Endothelial cell of umbilical vein (primary cell): Measurements from ENCODE around the gene ZNF778. TPM values are rescaled to one million over a fixed set of nuclear protein-coding genes. Genes with fewer than 3 reads are reported as not detected.

Experiments used
- BruUV-seq: library from RNA; stranded (reverse); fragments of 400-500 nt; replicated peaks from 2 replicates; lab custom pipeline; 2021; lab: Mats Ljungman, UMichigan
- CTCF ChIA-PET: fragments of 300-600, 350-600 bp; sonication (Branson Sonifier 250); formaldehyde crosslinking; loops from one replicate; lab custom pipeline; 2021; ENCODE audit warnings: antibody characterized with exemption, inconsistent platforms; lab: Charles Lee
- POLR2A ChIA-PET: fragments of 300-600, 350-600 bp; sonication (Branson Sonifier 250); formaldehyde crosslinking; loops from one replicate; lab custom pipeline; 2021; ENCODE audit warnings: antibody characterized with exemption, inconsistent platforms; lab: Charles Lee
- DNase-seq: peaks from one replicate; pipeline ENCODE4 v3.0.0-alpha.2; 2011; ENCODE audit warnings: low read depth, low spot score
- FAIRE-seq: peaks from 2 replicates; lab custom pipeline; 2011; peaks lifted over from hg19 to GRCh38; lab: Jason Lieb, UNC
- H2AFZ ChIP-seq: 2 replicates; pipeline ENCODE4 v1.6.0; 2012; ENCODE audit warnings: low read depth, low read length, control low read depth, inconsistent platforms
- H3K27ac ChIP-seq: 2 replicates; pipeline ENCODE4 v1.5.1; 2011; ENCODE audit warnings: low read depth, mild to moderate bottlenecking, control low read depth, low read length, moderate library complexity; ENCODE audit not compliant: insufficient read depth
- H3K27me3 ChIP-seq, 2 experiments: 2 replicates each; pipeline versions ENCODE4 v1.6.0 to v1.6.1; 2011; ENCODE audit warnings: low read length in 2 of 2, mixed read lengths in 1 of 2; ENCODE audit not compliant: control insufficient read depth in 2 of 2, insufficient read depth in 2 of 2
- H3K36me3 ChIP-seq, 2 experiments: 2 replicates in 1 of 2; 3 replicates in 1 of 2; pipeline ENCODE4 v1.5.1; 2011; ENCODE audit warnings: low read length in 2 of 2, mild to moderate bottlenecking in 1 of 2, moderate library complexity in 1 of 2; ENCODE audit not compliant: control insufficient read depth in 2 of 2, insufficient read depth in 2 of 2; ENCODE audit errors: extremely low read depth in 1 of 2
- H3K4me1 ChIP-seq: 3 replicates; pipeline ENCODE4 v1.5.1; 2011; ENCODE audit warnings: mild to moderate bottlenecking, low read length; ENCODE audit not compliant: control insufficient read depth, insufficient read depth; ENCODE audit errors: extremely low read depth
- H3K4me2 ChIP-seq: 2 replicates; pipeline ENCODE4 v1.6.1; 2011; ENCODE audit warnings: low read length, control low read depth, mixed read lengths; ENCODE audit not compliant: insufficient read depth
- H3K4me3 ChIP-seq, 3 experiments: fragments of 200-600 bp in 1 of 3; sonication (generic), shearing (Covaris generic) in 1 of 3; replicated peaks in 1 of 3; 2 replicates each; pipeline ENCODE4 v1.5.1; 2011 to 2016; ENCODE audit warnings: control low read depth in 3 of 3, low read length in 3 of 3, mild to moderate bottlenecking in 2 of 3, inconsistent platforms in 1 of 3, low read depth in 1 of 3, moderate library complexity in 1 of 3; ENCODE audit not compliant: insufficient read depth in 1 of 3
- H3K79me2 ChIP-seq: 2 replicates; pipeline ENCODE4 v1.6.0; 2012; ENCODE audit warnings: low read length, inconsistent platforms; ENCODE audit not compliant: control insufficient read depth, insufficient read depth
- H3K9ac ChIP-seq: replicated peaks from 2 replicates; pipeline ENCODE3; 2011; ENCODE audit warnings: low read length, control low read depth; ENCODE audit not compliant: insufficient read depth; ENCODE audit errors: extremely low read depth
- H3K9me1 ChIP-seq: replicated peaks from 3 replicates; pipeline ENCODE4 v1.6.0; 2011; ENCODE audit warnings: mild to moderate bottlenecking, low read length; ENCODE audit not compliant: control insufficient read depth, insufficient read depth; ENCODE audit errors: extremely low read depth
- H3K9me3 ChIP-seq: replicated peaks from 2 replicates; pipeline ENCODE4 v1.5.1; 2012; ENCODE audit warnings: low read length, inconsistent platforms; ENCODE audit not compliant: control insufficient read depth, insufficient read depth
- H4K20me1 ChIP-seq: replicated peaks from 2 replicates; pipeline ENCODE3; 2011; ENCODE audit warnings: mild to moderate bottlenecking, low read length; ENCODE audit not compliant: control insufficient read depth, insufficient read depth; ENCODE audit errors: extremely low read depth
- CTCF ChIP-seq, 2 donors: IDR thresholded peaks; 1 replicate in 1 of 2; 2 replicates in 1 of 2; pipeline ENCODE4 v1.5.1; 2011; ENCODE audit warnings: low read length in 2 of 2, mild to moderate bottlenecking in 2 of 2, moderate library complexity in 2 of 2, control low read depth in 1 of 2, inconsistent platforms in 1 of 2, low read depth in 1 of 2; ENCODE audit not compliant: insufficient read depth in 1 of 2; ENCODE audit errors: extremely low read depth in 1 of 2
- EZH2 ChIP-seq: IDR thresholded peaks from 2 replicates; pipeline ENCODE4 v1.6.1; 2012; ENCODE audit warnings: borderline replicate concordance, low read depth, mild to moderate bottlenecking, moderate library complexity, low read length, inconsistent platforms; ENCODE audit not compliant: severe bottlenecking
- FOS ChIP-seq: IDR thresholded peaks from 2 replicates; pipeline ENCODE4 v1.6.1; 2011; ENCODE audit warnings: mild to moderate bottlenecking, low read length, moderate library complexity, borderline replicate concordance; ENCODE audit not compliant: insufficient read depth
- GATA2 ChIP-seq: IDR thresholded peaks from 2 replicates; pipeline ENCODE4 v1.7.0; 2011; ENCODE audit warnings: low read depth, mild to moderate bottlenecking, moderate library complexity, mixed read lengths, low read length; ENCODE audit not compliant: insufficient read length, insufficient read depth
- JUN ChIP-seq: IDR thresholded peaks from 2 replicates; pipeline ENCODE4 v1.6.1; 2011; ENCODE audit warnings: borderline replicate concordance, low read depth; ENCODE audit not compliant: insufficient read length, insufficient read depth
- MAX ChIP-seq: IDR thresholded peaks from 2 replicates; pipeline ENCODE4 v1.6.1; 2011; ENCODE audit not compliant: insufficient read depth, insufficient read length
- MYC ChIP-seq: IDR thresholded peaks from one replicate; pipeline ENCODE4 v1.6.1; 2011; ENCODE audit warnings: mild to moderate bottlenecking, low read depth, low read length
- POLR2A ChIP-seq: IDR thresholded peaks from 2 replicates; pipeline ENCODE4 v1.6.1; 2012; ENCODE audit warnings: low read depth, mild to moderate bottlenecking, control low read depth, low read length
- POLR2AphosphoS5 ChIP-seq: IDR thresholded peaks from 2 replicates; pipeline ENCODE4 v1.6.1; 2012; ENCODE audit warnings: low read depth, mild to moderate bottlenecking, control low read depth, low read length, moderate library complexity; ENCODE audit not compliant: insufficient read depth
- dilution Hi-C: fragments of 300-500 bp; cut with MboI; formaldehyde crosslinking; loops from one replicate; pipeline ENCODE4 v1.15.0; 2019; ENCODE audit warnings: low sequenced_read_pairs; ENCODE audit not compliant: extremely low pct_ligation_motif_present
- intact Hi-C: fragments of 100-400 bp; cut with micrococcal nuclease; formaldehyde crosslinking; loops from one replicate; pipeline ENCODE4 v1.10.0; 2022
- polyA plus RNA-seq, 4 experiments: library from polyadenylated mRNA; depleted of rRNA in 3 of 4; stranded (reverse) in 3 of 4; unstranded in 1 of 4; fragments of >200 nt; gene quantifications; 2 replicates each; pipeline versions ENCODE4 v1.2.1 to v1.2.3, GENCODE V29; 2011 to 2012; ENCODE audit warnings: missing spikeins in 1 of 4
- total RNA-seq: library from RNA; stranded (reverse); gene quantifications from 2 replicates; pipeline ENCODE4 v1.2.3, GENCODE V29; 2021

ZNF778 gene
- total and polyA plus RNA-seq, 2 donors (not counting 3 experiments of a cell fraction or from before 2014, with no cell fraction given) = 3.8 to 10.9 TPM

DNA sequence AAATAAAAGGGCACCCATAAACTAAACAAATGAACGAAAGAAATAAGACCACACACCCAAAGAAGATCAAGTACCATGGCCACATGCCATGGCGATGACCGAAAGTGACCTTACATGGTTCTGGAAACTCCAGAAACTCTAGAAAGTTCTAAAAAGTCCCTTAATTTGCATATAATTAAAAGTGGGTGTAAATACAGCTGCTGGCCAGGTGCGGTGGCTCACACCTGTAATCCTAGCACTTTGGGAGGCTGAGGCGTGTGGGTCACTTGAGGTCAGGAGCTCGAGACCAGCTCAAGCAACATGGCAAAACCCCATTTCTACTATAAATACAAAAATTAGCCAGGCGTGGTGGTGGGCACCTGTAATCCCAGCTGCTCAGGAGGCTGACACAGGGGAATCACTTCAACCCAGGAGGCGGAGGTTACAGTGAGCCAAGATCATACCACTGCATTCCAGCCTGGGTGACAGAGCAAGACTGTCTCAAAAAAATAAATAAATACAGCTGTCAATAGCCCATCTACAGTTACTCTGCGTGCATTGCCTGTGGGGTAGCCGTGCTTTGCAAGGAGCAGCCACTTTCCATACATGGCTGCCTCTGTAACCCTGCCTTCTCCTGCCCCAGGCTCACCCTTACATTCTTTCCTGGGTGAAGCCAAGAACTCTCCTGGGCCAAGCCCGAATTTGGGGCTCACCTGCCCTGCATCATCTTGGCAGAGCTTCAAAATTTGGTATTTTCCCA, 7.2 kb upstream of the ZNF778 start:
- Histone ChIP-seq H3K4me1 (no peaks in the 10 kb centered on the region), H3K36me3 (no peaks in the 10 kb centered on the region), H3K9me1 (no peaks in the 10 kb centered on the region), H3K27ac (no peak overlapping the region), H3K4me2 (no peak overlapping the region), H4K20me1 (no peaks in the 10 kb centered on the region), H2AFZ (no peak overlapping the region), H3K27me3 (no peaks in the 10 kb centered on the region), H3K9me3 (no peaks in the 10 kb centered on the region), H3K9ac (no peak overlapping the region), H3K4me3 (no peak overlapping the region), H3K79me2 (no peaks in the 10 kb centered on the region)
- dilution Hi-C loops = no loop called here
- TF ChIP-seq POLR2AphosphoS5 = no peak
- ChIA-PET CTCF (no interaction called here), POLR2A (no interaction called here)
- FAIRE-seq (no peak), DNase-seq (no peak)
- BruUV-seq = no TSS peak
- intact Hi-C loops = no loop called here

DNA sequence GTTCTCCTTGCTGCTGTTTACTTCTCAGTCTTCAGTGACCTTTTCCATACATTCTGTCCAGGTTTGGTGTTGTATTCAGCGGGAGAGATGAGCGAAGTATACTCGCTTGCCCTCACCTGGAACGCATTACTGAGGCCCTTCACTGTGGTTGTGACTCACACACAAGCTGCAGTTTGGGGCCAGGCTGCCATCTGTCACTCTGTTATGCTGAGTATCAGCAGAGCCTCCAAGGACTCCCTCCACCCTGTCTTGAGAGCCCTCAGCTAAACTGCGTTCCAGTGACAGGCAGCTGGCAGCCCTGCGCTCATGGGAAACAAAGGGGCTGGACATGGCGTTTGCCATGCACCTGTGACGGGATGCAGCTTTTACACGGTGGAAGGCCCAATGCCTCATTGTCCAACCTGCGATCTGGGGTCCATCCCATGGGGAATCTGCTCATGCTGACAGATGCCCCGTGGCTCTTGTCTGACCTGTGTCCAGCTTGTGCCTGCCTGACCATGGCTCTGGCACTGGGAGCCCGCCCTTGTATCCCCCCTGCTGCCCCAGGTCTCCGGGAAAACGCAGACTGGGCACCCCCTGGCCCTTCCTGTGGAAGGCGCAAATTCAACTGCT, 6.5 kb upstream of the ZNF778 start:
- Histone ChIP-seq H3K4me2 (no peak overlapping the region), H3K4me3 (no peak overlapping the region), H3K9me3 (no peaks in the 10 kb centered on the region), H3K9ac (no peak overlapping the region), H3K27me3 (no peaks in the 10 kb centered on the region), H3K36me3 (no peaks in the 10 kb centered on the region), H2AFZ (no peak overlapping the region), H3K79me2 (no peaks in the 10 kb centered on the region), H3K4me1 (no peaks in the 10 kb centered on the region), H4K20me1 (no peaks in the 10 kb centered on the region), H3K27ac (no peak overlapping the region), H3K9me1 (no peaks in the 10 kb centered on the region)
- FAIRE-seq (no peak), DNase-seq (no peak)
- TF ChIP-seq GATA2 (no peak), MAX (no peak), POLR2A (no peak), CTCF (IDR thresholded peaks at IDR 0.05; ENCODE audit: extremely low read depth in 1 of 2, insufficient read depth in 1 of 2, low read depth in 1 of 2, low read length in 2 of 2) (no peak), JUN (no peak), POLR2AphosphoS5 (no peak), MYC (no peak), FOS (no peak), EZH2 (no peak)
- POLR2A ChIA-PET = no interaction called here
- BruUV-seq = no TSS peak
- dilution Hi-C loops = no loop called here
- intact Hi-C loops = no loop called here
- CTCF ChIA-PET = interaction anchor here (0.8 kb wide), 1 partner anchor 290 kb away, joined by 3 read pairs; no protein-coding TSS in a partner anchor
